Central memory CD8-positive, alpha-beta T cell (primary cell): ENCODE measurements around the gene RRP1B.
"Not testable (repeated sequence)": the region's sequence is repeated elsewhere in the genome, so short reads cannot be mapped to it uniquely, and the experiment has no call there.

Experiments
- ATAC-seq: fragments of 150-1000 bp; cut with Tn5 transposase; replicated peaks from 2 replicates; pipeline ENCODE4 v1.10.0; 2022; ENCODE audit warnings: mild to moderate bottlenecking, moderate FRiP score, moderate number of reproducible peaks; ENCODE audit not compliant: poor library complexity, severe bottlenecking; ENCODE audit errors: extremely low read depth
- DNase-seq, 2 donors: peaks; one replicate each; pipeline ENCODE4 v3.0.0; 2021; ENCODE audit warnings: low spot score in 2 of 2
- H3K27ac Mint-ChIP-seq: one replicate; pipeline ENCODE4 v1.8.0; 2022; ENCODE audit warnings: low read depth, mild to moderate bottlenecking, moderate library complexity, mixed read lengths
- H3K27me3 Mint-ChIP-seq: one replicate; pipeline ENCODE4 v1.8.0; 2022; ENCODE audit warnings: mixed read lengths
- H3K36me3 Mint-ChIP-seq: one replicate; pipeline ENCODE4 v1.8.0; 2022; ENCODE audit warnings: mild to moderate bottlenecking, moderate library complexity, mixed read lengths; ENCODE audit not compliant: insufficient read depth
- H3K4me1 Mint-ChIP-seq: one replicate; pipeline ENCODE4 v1.8.0; 2022; ENCODE audit warnings: mixed read lengths
- H3K4me3 Mint-ChIP-seq: one replicate; pipeline ENCODE4 v1.8.0; 2022; ENCODE audit warnings: mild to moderate bottlenecking, moderate library complexity, mixed read lengths
- H3K9me3 Mint-ChIP-seq: one replicate; pipeline ENCODE4 v1.8.0; 2022; ENCODE audit warnings: mixed read lengths

The RRP1B gene

DNA sequence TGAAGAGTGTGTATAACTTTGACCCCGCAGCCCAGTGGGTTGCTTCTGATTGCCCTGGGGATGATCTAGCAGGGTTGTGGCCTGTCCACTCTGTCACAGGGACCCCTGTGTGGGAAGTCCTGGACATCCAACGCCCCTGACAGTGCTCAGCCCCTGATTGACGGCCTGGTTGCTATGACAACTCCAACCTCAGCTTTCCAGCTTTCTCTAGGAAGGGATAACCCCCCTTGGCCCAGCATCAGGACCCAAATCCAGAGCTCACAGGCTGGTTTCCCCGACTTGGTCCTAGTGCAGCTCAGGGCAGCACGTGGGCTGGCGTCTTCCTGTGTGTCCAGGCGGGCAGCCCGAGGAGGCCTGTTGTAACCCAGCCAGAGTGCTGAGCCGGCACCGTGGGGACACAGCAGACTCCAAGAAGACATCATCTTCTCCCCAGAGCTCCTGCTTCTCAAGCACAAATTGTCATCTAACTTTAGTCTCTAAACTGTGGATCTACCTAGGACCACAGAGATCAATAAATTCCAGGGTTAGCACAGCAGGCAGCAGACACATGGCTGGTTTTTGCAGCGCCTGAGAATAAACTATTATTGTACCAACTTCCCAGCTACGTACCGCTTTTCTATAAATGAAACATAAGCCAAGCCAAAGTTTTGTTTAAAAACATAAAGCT, 40.7 kb downstream of the RRP1B start:
- H3K4me1 Mint-ChIP-seq = peaks cover 11% of the 10 kb centered on the region
- H3K36me3 Mint-ChIP-seq = peaks cover 9% of the 10 kb centered on the region
- H3K27ac Mint-ChIP-seq = no peak overlapping the region
- H3K9me3 Mint-ChIP-seq = no peaks in the 10 kb centered on the region
- H3K27me3 Mint-ChIP-seq = no peaks in the 10 kb centered on the region
- DNase-seq (no peak), ATAC-seq (no peak)
- H3K4me3 Mint-ChIP-seq = no peak overlapping the region

DNA sequence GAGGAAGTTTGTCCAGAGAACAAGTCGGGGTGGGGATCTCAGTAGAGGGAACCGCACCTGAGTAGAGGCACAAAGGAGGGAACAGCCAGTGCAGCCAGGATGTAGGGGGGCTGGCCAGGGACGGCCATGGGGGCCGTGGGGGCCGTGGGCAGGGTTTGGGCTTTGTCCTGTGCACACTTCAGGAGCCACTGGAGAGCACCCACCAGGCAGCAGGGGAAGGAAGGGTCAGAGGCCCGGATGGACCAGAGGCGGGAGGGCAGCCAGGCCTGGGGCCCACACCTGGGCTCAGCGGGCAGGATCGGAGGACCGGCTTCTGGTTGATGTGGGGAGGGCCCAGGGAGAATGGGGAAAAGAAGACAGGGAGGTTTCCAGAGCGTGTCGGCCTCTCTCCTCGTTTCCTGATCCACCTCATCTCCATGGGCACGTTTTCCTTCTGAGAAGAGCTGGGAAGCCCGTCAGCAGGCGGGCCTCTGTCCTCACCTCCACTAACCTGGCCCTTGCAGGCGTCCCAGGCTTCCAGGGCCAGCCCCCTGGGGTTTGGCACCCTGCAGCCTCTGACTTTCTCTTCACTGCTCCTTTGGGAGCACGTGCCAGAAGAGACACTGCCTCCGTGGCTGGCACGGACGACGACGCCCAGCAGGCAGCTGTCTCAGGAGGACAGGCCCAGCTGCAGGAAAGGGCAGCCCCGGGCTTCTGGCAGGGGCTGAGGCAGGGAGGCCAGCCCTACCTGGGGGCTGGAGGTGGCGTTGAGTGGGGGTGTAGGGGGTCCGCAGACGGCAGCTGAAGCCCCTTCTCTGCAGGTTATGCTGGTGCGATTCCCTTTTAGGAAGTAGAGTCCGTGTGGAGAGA, 42.8 kb downstream of the RRP1B start:
- no peak for ATAC-seq
- Mint-ChIP-seq H3K27me3 (no peaks in the 10 kb centered on the region), H3K36me3 (peaks cover 5% of the 10 kb centered on the region), H3K4me1 (peaks cover 11% of the 10 kb centered on the region), H3K27ac (peak overlapping the region; percentile 75), H3K9me3 (no peaks in the 10 kb centered on the region), H3K4me3 (peak overlapping the region; percentile 68)
- no peak for DNase-seq

GRCh38 chr21:43702785-43703034, 43.4 kb downstream of the RRP1B start:
- peak overlapping the region; percentile 68 for H3K4me3 Mint-ChIP-seq
- no peaks in the 10 kb centered on the region for H3K27me3 Mint-ChIP-seq
- H3K4me1 Mint-ChIP-seq = peaks cover 11% of the 10 kb centered on the region
- peaks cover 5% of the 10 kb centered on the region for H3K36me3 Mint-ChIP-seq
- H3K9me3 Mint-ChIP-seq = no peaks in the 10 kb centered on the region
- H3K27ac Mint-ChIP-seq = peak overlapping the region; percentile 75
- no peak for DNase-seq
- ATAC-seq = no peak

DNA sequence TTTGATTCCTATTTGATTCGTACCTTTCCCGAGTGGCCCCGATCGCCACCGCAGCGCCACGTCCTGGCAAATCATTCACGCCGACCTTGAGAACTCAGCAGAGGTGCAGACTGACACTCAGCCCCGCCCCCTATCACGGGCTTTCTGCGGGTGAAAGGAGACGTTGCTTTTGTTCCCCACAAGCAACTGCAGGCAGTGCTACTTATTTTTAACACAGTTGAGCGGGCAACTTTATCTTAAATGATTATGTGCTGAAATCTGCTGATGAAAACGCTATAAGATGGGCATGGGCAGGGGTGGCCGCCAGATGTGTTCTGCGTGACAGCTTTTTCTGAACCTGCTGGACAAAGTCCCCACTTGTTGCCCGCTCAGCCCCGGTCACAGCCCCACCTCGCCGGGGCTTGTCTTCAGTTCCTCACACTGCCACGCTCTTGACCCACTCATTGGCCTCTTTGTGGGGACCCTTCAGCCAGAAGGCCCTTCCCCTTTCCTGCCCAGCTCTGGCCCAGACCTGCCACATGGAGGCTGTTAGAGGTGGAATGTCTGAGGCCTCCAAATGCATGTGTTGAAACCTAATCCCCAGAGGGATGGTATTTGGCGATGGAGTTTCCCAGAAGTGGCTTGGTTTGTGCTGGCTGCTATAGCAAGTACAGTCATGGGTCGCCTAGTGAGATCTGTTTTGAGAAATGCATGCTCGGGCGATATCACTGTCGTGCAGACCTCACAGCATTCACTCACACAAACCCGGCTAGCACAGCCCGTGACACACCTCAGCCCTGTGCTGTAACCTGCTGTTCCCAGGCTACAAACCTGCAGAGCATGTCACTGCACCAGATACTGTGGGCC, 43.9 kb downstream of the RRP1B start:
- Mint-ChIP-seq H3K27ac (peak overlapping the region; percentile 75), H3K4me1 (peaks cover 11% of the 10 kb centered on the region), H3K27me3 (no peaks in the 10 kb centered on the region), H3K36me3 (peaks cover 5% of the 10 kb centered on the region), H3K4me3 (peak overlapping the region; percentile 68), H3K9me3 (no peaks in the 10 kb centered on the region)
- ATAC-seq (peak; percentile 63), DNase-seq (peak in 1 of 2 donors; percentile 54)

- DNase-seq (no peak), ATAC-seq (no peak)
- H3K36me3 Mint-ChIP-seq = peaks cover 4% of the 10 kb centered on the region
- no peak overlapping the region for H3K27ac Mint-ChIP-seq
- no peaks in the 10 kb centered on the region for H3K9me3 Mint-ChIP-seq
- H3K4me3 Mint-ChIP-seq = no peak overlapping the region
- no peaks in the 10 kb centered on the region for H3K27me3 Mint-ChIP-seq
- H3K4me1 Mint-ChIP-seq = peaks cover 11% of the 10 kb centered on the region
Measured at GRCh38 chr21:43707462-43707861, 48.1 kb downstream of the RRP1B start.

DNA sequence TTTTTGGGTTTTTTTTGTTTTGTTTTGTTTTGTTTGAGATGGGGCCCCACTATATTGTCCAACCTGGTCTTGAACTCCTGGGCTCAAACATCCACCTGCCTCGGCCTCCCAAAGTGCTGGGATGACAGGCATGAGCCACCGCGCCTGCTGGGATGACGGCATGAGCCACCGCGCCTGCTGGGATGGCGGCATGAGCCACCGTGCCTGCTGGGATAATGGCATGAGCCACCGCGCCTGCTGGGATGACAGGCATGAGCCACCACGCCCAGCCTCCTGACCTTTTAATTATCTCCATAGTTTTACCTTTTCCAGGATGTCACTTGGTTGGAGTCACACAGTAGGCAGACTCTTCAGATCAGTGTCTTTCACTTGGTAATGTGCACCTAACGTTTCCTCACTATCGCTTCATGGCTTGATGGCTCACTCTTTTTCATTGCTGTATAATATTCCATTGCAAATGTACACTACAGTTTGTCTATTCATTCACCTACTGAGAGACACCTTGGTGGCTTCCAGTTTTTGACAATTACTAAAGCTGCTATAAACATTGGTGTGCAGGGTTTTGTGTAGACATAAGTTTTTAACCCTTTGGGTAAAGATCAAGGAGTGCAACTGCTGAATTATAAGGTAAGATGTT, 49.5 kb downstream of the RRP1B start:
- DNase-seq = no peak
- Mint-ChIP-seq H3K27me3 (no peaks in the 10 kb centered on the region), H3K27ac (no peak overlapping the region), H3K4me1 (no peaks in the 10 kb centered on the region), H3K4me3 (no peak overlapping the region), H3K36me3 (peaks cover 4% of the 10 kb centered on the region), H3K9me3 (no peaks in the 10 kb centered on the region)
- ATAC-seq = no peak

- peaks cover 2% of the 10 kb centered on the region for H3K36me3 Mint-ChIP-seq
- ATAC-seq (no peak), DNase-seq (no peak)
- H3K9me3 Mint-ChIP-seq = no peaks in the 10 kb centered on the region
- H3K27me3 Mint-ChIP-seq = no peaks in the 10 kb centered on the region
- H3K4me3 Mint-ChIP-seq = no peak overlapping the region
- no peak overlapping the region for H3K27ac Mint-ChIP-seq
- no peaks in the 10 kb centered on the region for H3K4me1 Mint-ChIP-seq
Measured at GRCh38 chr21:43712268-43712942, 53.0 kb downstream of the RRP1B start.

DNA sequence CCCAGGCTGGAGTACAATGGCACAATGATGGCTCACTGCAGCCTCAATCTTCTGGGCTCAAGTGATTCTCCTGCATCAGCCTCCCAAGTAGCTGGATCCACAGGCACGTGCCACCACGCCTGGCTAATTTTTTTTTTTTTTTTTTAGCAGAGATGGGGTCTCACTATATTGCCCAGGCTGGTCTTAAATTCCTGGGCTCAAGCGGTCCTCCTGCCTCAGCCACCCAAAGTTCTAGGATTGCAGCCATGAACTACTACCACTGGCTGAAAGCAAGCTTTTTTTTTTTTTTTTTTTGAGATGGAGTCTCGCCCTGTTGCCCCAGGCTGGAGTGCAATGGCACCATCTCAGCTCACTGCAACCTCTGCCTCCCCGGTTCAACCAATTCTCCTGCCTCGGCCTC, 53.8 kb downstream of the RRP1B start:
- H3K27ac Mint-ChIP-seq, ATAC-seq, H3K4me3 Mint-ChIP-seq, DNase-seq, H3K27me3 Mint-ChIP-seq, H3K9me3 Mint-ChIP-seq, H3K36me3 Mint-ChIP-seq, H3K4me1 Mint-ChIP-seq: not testable (repeated sequence)

GRCh38 chr21:43716376-43717165, 57.2 kb downstream of the RRP1B start:
- H3K27ac Mint-ChIP-seq = no peak overlapping the region
- H3K9me3 Mint-ChIP-seq = no peaks in the 10 kb centered on the region
- H3K27me3 Mint-ChIP-seq = no peaks in the 10 kb centered on the region
- H3K4me3 Mint-ChIP-seq = peak overlapping the region; percentile 85
- ATAC-seq (no peak), DNase-seq (no peak)
- H3K4me1 Mint-ChIP-seq = peaks cover 18% of the 10 kb centered on the region
- H3K36me3 Mint-ChIP-seq = peaks cover 11% of the 10 kb centered on the region

GRCh38 chr21:43717166-43717853, 58.0 kb downstream of the RRP1B start:
- Mint-ChIP-seq H3K27me3 (no peaks in the 10 kb centered on the region), H3K4me3 (peak overlapping the region; percentile 85), H3K27ac (no peak overlapping the region), H3K9me3 (no peaks in the 10 kb centered on the region), H3K36me3 (peaks cover 11% of the 10 kb centered on the region), H3K4me1 (peaks cover 24% of the 10 kb centered on the region)
- DNase-seq (no peak), ATAC-seq (no peak)
